Hepatocyte (in vitro differentiated cells): ENCODE measurements around the gene FYTTD1.

Source experiments
- CTCF ChIP-seq: fragments of 200-600 bp; sonication (generic); IDR thresholded peaks from 2 replicates; pipeline ENCODE4 v1.5.1; 2016; ENCODE audit warnings: antibody characterized with exemption, mild to moderate bottlenecking; ENCODE audit not compliant: poor library complexity
- EZH2 ChIP-seq: fragments of 200-600 bp; sonication (generic); IDR thresholded peaks from 2 replicates; pipeline ENCODE4 v1.6.1; 2016; ENCODE audit warnings: antibody characterized with exemption, mild to moderate bottlenecking, borderline replicate concordance
- EZH2phosphoT487 ChIP-seq: fragments of 200-600 bp; sonication (generic); IDR thresholded peaks from one replicate; pipeline ENCODE4 v1.6.1; 2018; ENCODE audit warnings: antibody characterized with exemption, mild to moderate bottlenecking, low read depth, moderate library complexity; ENCODE audit not compliant: unreplicated experiment, severe bottlenecking

DNA sequence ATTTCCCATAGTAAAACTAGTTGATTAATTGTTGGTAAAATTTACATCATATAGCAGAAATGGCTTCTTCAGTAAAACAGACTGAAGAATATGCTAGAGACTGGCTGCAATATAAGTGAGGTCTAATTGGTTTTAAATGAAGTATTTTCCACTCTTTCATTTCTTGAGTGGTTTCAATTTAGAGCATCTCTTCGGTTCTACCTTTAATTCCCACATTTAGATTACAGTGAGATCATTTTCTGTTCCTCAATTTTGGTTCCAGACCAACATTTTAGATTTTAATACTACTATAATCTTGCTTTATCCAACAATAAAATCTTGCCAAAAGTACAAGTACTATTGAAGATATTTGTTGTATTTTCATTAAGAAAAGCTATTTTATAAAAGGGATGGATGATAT, 40.4 kb downstream of the FYTTD1 start:
- TF ChIP-seq CTCF (no peak), EZH2 (no peak), EZH2phosphoT487 (no peak)
